NCI-H82 (cell line): ENCODE data around the gene PARK7.
A peak's percentile ranks its signal among the peaks of the same experiment; 100 is the strongest.
"Not testable (repeated sequence)": the region's sequence is repeated elsewhere in the genome, so short reads cannot be mapped to it uniquely, and the experiment has no call there.

Experiments
- DNase-seq: peaks from one replicate; lab custom pipeline; 2025; lab: John Stamatoyannopoulos, UW

PARK7 gene

DNA sequence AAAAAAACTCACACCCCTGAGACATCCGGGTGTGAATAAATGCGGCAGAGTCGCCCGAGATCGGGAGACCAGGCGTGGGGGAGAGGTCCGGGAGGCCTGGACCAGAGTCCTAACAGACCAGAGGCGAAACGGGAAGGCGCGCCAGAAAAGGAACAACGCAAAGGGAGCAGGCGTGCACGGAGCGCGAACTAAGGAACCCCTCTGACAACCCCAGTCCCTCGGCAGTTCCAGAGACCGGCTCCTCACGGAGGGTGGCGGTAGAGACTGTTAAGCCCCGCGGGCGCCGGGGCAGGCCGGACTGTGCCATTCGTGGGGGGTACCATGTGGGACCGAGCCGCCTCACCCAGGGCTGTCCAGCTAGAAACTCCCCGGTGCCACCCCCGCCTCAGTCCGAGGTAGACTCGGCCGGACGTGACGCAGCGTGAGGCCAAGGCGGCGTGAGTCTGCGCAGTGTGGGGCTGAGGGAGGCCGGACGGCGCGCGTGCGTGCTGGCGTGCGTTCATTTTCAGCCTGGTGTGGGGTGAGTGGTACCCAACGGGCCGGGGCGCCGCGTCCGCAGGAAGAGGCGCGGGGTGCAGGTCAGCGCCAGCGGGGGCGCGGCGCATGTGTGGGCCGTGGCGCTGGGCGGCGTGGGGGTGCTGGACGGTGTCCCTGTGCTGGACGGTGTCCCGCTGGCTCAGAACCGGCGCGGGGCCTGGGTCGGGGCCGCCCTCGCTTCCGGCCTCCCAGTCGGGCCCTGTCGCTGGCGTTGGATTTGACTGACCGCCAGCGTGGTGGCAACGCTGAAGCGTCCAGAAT, at the start of gene PARK7:
TSS of gene PARK7 (plus strand) at position 496 of the 798 bp plus-strand sequence. CDS start 1,075 bp downstream, outside the sequence.
- peak; percentile 99 for DNase-seq

DNA sequence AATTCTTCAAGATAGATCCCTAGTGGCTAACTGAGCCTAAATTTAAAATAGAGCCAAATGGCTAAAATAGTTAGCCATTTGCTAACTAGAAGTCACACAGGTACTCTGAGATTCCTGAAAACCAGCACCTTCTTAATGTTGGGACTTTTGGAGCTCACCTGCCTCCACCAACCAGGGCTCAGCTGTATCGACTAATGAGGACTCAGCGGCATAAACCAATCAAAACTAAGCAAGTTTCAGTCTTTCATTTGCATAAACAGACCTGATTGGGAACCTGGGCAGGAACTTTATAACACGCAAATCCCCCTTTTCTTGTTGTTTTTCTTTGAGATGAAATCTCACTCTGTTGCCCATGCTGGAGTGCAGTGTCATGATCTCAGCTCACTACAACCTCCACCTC, 49.4 kb upstream of the PARK7 start:
- DNase-seq, result no peak

DNA sequence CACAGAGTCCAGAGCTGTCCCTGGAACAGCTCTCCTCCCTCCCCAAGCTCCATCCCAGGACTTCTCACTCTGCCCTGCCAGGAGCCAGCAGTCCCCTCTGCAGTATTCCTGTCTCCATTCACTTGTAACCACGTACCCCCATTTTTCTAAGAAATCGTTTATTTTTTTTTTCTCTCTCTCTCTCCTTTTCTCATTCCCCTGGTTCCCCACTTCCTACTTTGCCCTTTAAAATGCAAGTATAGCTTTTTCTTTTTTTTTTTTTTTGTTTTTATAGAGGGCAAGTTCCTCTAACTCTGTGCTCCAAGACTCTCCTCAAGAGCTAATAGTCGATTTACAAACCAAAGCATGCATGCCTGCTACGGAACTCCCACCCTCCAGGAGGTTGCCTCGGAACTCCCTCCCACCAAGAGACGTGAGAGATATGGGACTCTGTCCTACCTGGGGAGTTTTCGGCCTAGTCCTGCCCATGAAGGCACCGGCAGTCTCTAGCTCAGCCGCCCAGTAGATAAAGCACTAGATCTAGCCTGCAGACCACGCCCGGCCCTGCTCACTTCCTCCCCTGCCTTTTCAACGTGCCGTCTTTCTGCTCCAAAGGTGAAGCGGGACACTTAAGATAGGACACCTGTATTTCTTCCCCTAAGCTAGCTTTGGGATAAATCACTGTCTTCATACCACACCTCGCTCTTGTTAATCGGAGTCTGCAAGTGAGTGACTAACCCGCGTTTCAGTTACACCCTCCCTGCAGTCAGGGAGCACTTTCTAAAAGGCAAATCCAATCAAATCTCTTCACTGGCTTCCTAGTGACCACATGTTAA, 48.6 kb upstream of the PARK7 start:
- DNase-seq, result no peak

DNA sequence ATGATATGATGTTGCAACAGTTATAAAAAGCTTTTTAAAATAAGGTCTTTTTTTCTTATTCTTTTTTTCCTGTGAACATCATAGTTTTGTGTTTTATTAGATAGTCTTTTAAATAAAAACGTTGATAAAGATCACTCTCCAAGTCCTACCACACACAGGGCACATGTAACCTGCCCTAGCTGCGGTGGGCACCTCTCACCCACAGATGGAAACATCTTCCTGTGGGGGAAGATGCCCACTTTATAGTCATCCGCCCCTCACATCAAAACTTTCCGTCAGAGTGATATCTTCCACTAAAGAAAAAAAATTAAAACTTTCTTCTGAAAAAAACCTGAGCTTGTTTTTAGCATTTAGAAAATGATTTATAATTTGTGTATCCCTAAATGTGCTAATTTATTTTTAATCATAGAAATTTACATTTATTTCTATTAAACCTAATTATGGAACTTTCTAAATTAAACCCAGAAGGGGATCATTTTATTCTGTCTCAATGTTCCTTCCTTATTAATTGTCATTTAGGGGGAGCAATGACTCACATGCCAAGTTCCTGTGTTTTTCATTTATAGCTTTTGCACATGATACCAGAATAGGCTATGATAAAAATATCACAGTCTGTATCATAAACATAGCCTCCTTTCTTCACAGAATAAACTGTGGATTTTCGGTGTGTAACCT, 45.5 kb upstream of the PARK7 start:
- no peak for DNase-seq

DNA sequence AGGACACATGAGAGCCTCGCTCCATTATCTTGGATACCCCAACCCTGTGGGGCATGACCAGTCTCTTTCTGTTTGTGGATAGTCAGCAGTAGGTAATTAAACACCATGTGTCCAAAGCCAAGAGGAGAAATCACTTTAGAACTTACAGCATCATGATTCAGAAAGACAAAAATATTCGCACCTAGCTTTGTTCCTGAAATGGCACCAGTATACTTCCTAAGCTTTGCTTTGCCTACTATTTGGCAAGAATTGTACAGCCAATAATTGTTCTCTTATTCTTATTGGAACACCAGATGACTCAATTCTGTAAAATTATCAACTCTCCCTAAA, 45.0 kb upstream of the PARK7 start:
- no peak for DNase-seq

- DNase-seq, result not testable (repeated sequence)
Observed at GRCh38 chr1:7917971-7918370, 43.5 kb upstream of the PARK7 start.

GRCh38 chr1:7919880-7920279, 41.6 kb upstream of the PARK7 start:
- no peak for DNase-seq

DNA sequence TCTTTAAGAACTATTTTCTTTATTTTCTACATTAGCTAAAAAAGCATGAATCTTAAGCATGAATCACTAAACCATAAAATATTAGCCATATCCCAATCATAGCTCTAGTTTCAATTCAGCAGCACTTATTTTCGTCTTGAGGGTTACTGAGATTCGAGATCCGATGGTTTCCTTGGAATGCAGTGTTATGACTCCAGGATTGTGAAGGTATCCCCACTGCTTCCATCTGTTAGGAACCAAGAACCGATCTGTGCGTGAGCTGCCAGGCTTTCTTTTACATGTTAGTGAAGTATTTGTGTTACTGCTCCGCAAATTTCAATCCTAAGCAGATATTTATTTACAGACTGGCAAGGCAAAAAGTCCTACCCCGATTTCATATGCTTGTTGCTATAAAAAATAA, 39.7 kb upstream of the PARK7 start:
- no peak for DNase-seq

DNA sequence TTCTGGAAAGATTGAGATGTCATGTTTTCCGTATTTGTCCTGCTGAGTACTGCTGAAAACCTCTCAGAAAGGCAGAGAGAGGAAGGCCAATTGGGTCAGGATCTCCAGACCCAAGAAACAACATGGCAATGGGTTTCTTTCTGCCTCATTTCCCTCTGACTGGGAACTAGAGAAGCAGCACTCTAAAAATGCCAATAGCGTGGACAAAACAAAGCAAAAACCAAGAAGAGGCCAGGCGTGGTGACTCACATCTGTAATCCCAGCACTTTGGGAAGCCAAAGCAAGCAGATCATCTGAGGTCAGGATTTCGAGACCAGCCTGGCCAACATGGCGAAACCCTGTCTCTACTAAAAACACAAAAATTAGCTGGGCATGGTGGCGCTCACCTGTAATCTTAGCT, 39.2 kb upstream of the PARK7 start:
- no peak for DNase-seq

DNA sequence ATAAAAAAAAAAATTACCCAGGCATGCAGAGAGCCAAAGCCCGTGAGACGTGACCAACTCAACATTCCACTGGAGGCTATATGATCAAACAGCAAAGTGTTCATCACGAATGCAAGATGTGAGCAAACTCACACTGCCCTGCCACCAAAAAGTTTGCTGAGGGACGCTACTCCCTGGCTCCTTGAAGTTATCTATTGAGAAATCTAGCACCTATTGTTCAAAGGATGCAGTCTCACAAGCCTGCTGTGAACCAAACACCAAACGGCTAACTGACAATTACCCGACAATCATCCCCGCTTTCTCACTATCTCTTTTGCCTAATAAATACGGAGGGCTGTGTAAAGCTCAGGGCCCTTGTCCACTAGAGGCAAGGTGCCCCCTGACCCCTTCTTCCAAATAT, 34.5 kb upstream of the PARK7 start:
- not testable (repeated sequence) for DNase-seq

DNA sequence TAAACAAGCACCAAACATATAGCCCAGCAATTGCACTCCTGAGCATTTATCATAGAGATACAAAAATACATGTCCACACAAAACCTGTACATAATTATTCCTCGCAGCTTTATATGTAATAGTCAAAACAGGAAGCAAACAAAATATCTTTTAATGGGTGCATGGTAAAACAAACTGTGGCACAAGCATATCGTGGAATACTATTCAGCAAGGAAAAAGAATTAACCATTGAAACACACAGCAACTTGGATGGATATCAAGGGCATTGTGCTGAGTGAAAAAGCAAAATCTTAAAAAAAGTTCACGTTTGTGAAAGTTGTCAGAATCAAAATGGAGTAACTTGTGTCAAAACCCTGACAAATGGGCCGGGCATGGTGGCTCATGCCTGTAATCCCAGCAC, 33.3 kb upstream of the PARK7 start:
- DNase-seq, result no peak

DNA sequence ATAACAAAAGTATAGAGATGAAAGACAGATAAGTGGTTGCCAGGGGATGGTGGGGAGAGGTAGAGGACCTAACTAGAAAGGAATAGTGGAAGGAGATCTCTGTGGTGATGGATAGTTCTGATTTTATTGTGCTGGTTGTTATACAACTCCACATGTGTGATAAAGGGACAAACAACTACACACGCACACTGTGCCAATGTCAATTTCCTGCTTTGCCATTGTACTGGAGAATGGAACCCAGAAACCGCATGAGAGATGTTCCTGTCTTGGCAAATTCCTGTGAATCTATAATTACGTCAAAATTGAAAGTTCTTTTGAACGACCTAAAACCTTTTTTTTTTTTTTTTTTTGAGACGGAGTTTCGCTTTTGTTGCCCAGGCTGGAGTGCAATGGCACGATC, 31.9 kb upstream of the PARK7 start:
- no peak for DNase-seq

DNA sequence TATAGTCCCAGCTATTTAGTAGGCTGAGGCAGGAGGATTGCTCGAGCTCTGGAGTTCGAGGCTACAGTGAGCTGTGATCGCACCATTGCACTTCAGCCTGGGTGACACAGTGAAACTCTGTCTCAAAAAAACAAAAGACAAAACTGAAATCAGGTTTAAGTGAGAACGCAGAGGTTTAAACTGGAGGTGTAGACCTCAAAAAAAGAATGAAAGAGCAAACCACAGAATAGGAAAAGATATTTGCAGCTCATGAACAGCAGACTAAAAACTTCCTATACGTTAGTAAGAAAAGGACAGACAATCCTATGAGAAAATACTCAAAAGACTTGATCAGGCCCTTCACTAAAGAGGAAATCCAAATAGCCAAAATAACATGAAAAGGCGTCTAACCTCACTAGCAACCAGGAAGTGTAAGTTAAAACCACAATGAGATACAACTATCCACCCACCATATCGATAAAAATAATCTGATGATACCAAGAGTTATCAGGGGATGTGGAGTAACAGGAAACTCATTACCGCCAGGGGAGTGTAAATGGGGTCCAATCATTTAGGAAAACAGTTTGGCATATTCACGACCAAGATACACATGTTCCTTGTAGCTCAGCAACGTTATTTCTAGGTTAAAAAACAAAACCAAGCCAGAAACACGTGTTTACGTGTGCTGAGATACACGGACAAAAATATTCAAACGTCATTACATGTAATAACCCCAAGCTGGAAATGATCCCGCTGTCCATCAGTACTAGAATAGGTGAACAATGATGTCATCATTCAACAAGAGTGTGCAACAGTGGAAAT, 30.7 kb upstream of the PARK7 start:
- no peak for DNase-seq

DNA sequence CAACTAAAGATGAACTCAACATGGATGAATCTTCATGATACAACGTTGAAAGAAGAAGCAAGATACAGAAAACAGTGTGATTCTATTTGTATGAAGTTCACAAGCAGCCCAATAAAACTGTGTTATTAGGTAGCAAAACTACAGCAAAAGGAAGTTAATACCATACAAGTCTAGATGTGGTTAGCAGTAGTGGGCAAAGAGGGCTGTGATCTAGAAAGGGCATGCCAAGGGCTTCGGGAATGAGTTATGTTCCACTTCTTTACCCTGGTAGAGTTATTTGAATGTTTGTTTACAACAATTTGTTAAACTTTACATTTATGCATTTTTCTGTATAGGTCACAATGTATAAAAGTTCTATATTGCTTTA, 30.1 kb upstream of the PARK7 start:
- DNase-seq, result no peak

GRCh38 chr1:7932524-7933138, 28.9 kb upstream of the PARK7 start:
- DNase-seq, result peak; percentile 53

DNA sequence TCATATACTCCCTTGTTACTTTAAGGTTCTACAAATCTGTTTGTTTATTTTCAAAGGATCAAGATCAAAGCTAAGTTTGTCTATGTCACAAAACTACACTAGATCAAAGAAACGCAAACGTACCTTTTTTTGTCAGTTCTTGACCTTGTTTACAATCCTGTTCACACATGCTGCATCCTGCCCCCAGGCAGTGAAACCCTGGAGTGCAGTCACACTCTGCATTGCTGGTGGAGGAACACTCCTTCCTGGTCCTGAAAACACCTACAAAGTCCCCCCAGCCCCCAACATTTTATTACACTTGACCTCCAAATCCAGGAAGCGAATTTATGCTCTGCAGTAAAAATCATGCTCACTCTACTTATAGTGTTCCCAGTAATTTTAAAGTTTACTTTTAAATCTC, 23.4 kb upstream of the PARK7 start:
- DNase-seq, result no peak

GRCh38 chr1:7940034-7940433, 21.5 kb upstream of the PARK7 start:
- DNase-seq, result no peak

DNA sequence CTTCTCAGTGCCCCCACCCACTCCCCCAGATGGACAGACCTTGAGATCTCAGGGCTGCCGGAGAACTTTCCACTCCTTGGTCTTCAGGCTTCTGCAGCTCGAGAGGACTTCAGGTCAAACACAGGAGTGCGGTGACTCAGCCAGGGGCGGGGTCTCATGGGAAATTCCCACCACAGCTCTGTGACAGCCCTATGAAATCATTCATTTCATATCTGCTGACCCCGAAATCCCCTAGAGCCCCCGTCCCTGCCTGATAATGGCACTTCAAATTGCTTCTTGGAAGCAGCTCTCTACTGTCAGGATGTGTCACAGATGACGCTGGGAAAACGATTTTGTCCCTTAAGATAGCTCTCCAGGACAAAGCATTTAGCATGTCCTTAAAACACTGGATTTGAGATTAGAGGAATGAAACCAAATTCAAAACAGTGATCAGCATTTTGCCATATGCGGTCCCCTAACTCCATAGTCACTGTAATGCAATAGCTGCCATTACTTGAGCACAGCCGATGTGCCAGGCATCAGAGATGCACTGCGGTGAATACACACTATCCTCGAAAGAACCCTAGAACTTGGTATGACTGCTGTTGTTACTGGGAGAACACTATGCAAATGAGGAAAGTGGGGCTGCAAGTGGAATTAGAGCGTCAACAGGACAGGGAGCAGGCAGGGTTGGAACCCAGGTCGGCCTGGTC, 20.6 kb upstream of the PARK7 start, which contains the start of gene TNFRSF9:
TSS of gene TNFRSF9 (minus strand) at position 95 of the 692 bp plus-strand sequence. CDS start 845 bp downstream, outside the sequence.
- no peak for DNase-seq

GRCh38 chr1:7941437-7941793, 20.1 kb upstream of the PARK7 start:
- DNase-seq, result no peak

DNA sequence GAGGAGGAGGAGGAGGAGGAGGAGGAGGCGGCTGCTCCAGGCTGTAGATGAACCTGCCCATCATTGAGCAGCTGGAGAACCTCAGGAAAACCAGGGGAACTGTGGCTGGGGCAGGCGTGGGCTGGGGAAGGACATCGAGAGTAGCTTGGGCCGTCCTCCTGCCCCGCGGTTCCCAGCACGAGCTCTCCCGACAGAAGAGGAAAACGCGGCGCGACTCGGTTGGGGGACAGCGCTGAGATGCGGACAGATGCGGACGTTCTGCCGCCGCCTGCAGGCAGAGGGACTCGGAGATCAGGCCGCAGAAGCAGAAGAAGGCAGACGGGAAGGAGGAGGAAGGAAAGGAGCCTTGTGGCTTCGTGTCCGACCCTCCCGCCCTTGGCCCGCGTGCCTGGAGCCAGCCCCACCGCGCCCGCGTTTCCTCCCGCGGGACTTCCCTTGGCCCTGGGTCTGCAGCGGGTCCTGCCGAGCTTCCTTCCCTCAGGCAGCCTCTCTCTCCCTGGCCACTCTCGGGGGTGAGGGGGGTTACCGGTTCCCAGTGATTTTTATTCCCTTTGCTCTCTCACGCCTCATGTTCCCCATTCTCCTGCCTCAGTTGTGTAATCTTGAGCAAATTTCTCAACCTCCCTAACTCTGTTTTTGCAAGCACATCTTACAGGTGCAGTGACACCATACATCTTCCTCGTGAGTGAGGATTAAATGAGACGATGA, 19.1 kb upstream of the PARK7 start:
- DNase-seq, result peak; percentile 77
